SK-N-MC (cell line): ENCODE data around the gene CCDC17.

Experiments
- EZH2 ChIP-seq: fragments of 200-600 bp; sonication (generic); IDR thresholded peaks from one replicate; pipeline ENCODE4 v1.6.1; 2017; ENCODE audit warnings: antibody characterized with exemption
- FOXP2 ChIP-seq: optimal IDR thresholded peaks from 2 replicates; pipeline ENCODE3; 2011; ENCODE audit warnings: mild to moderate bottlenecking, moderate library complexity; ENCODE audit not compliant: insufficient read depth; ENCODE audit errors: extremely low read length, control extremely low read depth
- POLR2AphosphoS5 ChIP-seq: IDR thresholded peaks from 2 replicates; pipeline ENCODE4 v1.6.1; 2012; ENCODE audit warnings: mild to moderate bottlenecking, low read depth, low read length, borderline replicate concordance

- TF ChIP-seq EZH2, result no peak
- no peak for TF ChIP-seq POLR2AphosphoS5
- TF ChIP-seq FOXP2, result no peak
Measured at GRCh38 chr1:45644661-45645060, 20.8 kb upstream of the CCDC17 start.
